Gastroesophageal sphincter (tissue), 3 donors: Measurements from ENCODE around the gene NRK.

Experiments used
- EP300 ChIP-seq: sonication (generic); formaldehyde crosslinking; IDR thresholded peaks from one replicate; pipeline ENCODE4 v1.6.1; 2017; ENCODE audit warnings: antibody characterized with exemption, mild to moderate bottlenecking
- POLR2A ChIP-seq, 2 donors: fragments of 450-650 bp; IDR thresholded peaks; one replicate each; pipeline ENCODE4 v1.6.1; 2017; ENCODE audit warnings: antibody characterized with exemption in 2 of 2, mild to moderate bottlenecking in 2 of 2, moderate library complexity in 1 of 2
- POLR2AphosphoS5 ChIP-seq: sonication (generic); formaldehyde crosslinking; IDR thresholded peaks from one replicate; pipeline ENCODE4 v1.6.1; 2017; ENCODE audit warnings: antibody characterized with exemption
- TF ChIP-seq, protein P1 (sequence below), 4 experiments: fragments of 200-600 bp in 2 of 4; fragments of 450-650 bp in 2 of 4; sonication (generic) in 1 of 4; IDR thresholded peaks; one replicate each; pipeline ENCODE4 v1.5.1; 2017 to 2019; ENCODE audit warnings: antibody characterized with exemption in 4 of 4, mild to moderate bottlenecking in 2 of 4, moderate library complexity in 2 of 4

GRCh38 chrX:105845631-105846030 lies 23.3 kb downstream of the NRK start:
- TF ChIP-seq POLR2A (IDR thresholded peaks at IDR 0.05) (no peak), POLR2AphosphoS5 (no peak), EP300 (no peak)
- TF ChIP-seq, protein P1, sequence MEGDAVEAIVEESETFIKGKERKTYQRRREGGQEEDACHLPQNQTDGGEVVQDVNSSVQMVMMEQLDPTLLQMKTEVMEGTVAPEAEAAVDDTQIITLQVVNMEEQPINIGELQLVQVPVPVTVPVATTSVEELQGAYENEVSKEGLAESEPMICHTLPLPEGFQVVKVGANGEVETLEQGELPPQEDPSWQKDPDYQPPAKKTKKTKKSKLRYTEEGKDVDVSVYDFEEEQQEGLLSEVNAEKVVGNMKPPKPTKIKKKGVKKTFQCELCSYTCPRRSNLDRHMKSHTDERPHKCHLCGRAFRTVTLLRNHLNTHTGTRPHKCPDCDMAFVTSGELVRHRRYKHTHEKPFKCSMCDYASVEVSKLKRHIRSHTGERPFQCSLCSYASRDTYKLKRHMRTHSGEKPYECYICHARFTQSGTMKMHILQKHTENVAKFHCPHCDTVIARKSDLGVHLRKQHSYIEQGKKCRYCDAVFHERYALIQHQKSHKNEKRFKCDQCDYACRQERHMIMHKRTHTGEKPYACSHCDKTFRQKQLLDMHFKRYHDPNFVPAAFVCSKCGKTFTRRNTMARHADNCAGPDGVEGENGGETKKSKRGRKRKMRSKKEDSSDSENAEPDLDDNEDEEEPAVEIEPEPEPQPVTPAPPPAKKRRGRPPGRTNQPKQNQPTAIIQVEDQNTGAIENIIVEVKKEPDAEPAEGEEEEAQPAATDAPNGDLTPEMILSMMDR (IDR thresholded peaks at IDR 0.05): no peak
